Measurements from ENCODE around the gene RGS8.
"Not testable (repeated sequence)": the region's sequence is repeated elsewhere in the genome, so short reads cannot be mapped to it uniquely, and the experiment has no call there.

The RGS8 gene

DNA sequence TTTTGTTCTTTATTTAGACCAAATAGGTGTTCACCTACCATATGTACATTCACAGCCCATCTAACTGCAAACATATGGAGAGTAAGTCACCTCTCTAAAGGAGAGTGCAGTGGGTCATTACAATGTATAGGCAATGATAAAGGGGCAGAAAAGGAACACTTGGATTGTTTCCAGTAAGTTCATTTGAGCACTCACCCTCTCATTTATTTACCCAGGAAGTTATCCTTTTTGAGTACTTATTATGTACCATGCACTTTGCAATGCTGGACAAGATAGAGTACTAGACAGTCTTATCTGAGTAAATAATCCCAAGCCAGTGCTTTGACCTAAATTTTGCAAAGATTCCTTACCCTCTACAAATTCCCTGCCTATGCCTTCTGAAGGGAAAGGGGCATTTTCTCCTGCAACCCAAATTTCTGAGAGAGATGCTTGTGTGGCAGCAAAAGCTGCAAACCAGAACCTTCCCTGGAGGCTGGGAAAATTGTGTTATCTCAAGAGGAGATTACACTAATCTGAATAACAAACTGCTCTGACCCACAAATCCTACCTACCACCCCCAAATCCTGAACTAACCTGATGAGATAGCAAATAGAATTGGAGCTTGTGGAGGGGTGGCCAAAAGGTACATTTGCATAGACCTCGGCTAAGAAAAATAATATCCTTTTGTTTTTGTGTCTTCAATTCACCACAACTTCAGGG lies 18.6 kb upstream of the RGS8 start:
- Histone ChIP-seq H3K9ac (ENCODE audit: low read length in 2 of 2) (no peak overlapping the region), H3K9me3 (ENCODE audit: control insufficient read depth in 2 of 2, low read length in 2 of 2) (no peaks in the 10 kb centered on the region), H3K27me3 (ENCODE audit: control insufficient read depth in 1 of 2, insufficient read depth in 2 of 2, low read length in 2 of 2) (no peaks in the 10 kb centered on the region), H3K36me3 (ENCODE audit: control insufficient read depth in 2 of 2, insufficient read depth in 2 of 2, low read length in 2 of 2) (no peaks in the 10 kb centered on the region), H3K4me1 (ENCODE audit: control insufficient read depth, insufficient read depth, low read length) (peaks cover 4% of the 10 kb centered on the region), H3K4me3 (ENCODE audit: low read length in 2 of 2) (no peak overlapping the region), H3K27ac (ENCODE audit: low read length) (no peak overlapping the region)

DNA sequence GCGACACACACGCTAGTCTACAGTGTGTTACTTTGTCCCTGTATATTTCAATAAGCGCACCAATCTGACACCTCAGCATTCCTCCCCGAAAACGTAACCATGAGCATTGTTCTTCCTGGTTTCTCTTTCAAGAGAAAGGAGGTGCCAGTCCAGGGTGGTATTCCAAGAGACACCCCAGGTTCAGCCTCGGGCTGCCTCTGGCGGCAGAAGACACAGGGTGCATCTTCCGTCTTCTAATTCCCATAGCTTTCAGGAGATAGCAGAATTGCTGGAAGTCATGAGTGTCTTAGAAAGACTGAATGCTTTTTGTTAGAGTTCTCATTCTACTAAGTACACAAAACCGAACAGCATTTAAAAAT lies 15.9 kb upstream of the RGS8 start:
- H3K4me1 ChIP-seq (ENCODE audit: control insufficient read depth, insufficient read depth, low read length), result peaks cover 6% of the 10 kb centered on the region
- H3K9ac ChIP-seq (ENCODE audit: low read length in 2 of 2), result no peak overlapping the region
- no peak overlapping the region for H3K4me3 ChIP-seq (ENCODE audit: low read length in 2 of 2)
- H3K9me3 ChIP-seq (ENCODE audit: control insufficient read depth in 2 of 2, low read length in 2 of 2), result no peaks in the 10 kb centered on the region
- H3K27me3 ChIP-seq (ENCODE audit: control insufficient read depth in 1 of 2, insufficient read depth in 2 of 2, low read length in 2 of 2), result no peaks in the 10 kb centered on the region
- H3K27ac ChIP-seq (ENCODE audit: low read length), result no peak overlapping the region
- no peaks in the 10 kb centered on the region for H3K36me3 ChIP-seq (ENCODE audit: control insufficient read depth in 2 of 2, insufficient read depth in 2 of 2, low read length in 2 of 2)

GRCh38 chr1:182699393-182700350 lies 15.3 kb upstream of the RGS8 start:
- H3K9ac ChIP-seq (ENCODE audit: low read length in 2 of 2), result no peak overlapping the region
- peaks cover 6% of the 10 kb centered on the region for H3K4me1 ChIP-seq (ENCODE audit: control insufficient read depth, insufficient read depth, low read length)
- no peak overlapping the region for H3K27ac ChIP-seq (ENCODE audit: low read length)
- H3K36me3 ChIP-seq (ENCODE audit: control insufficient read depth in 2 of 2, insufficient read depth in 2 of 2, low read length in 2 of 2), result no peaks in the 10 kb centered on the region
- no peak overlapping the region for H3K4me3 ChIP-seq (ENCODE audit: low read length in 2 of 2)
- no peaks in the 10 kb centered on the region for H3K9me3 ChIP-seq (ENCODE audit: control insufficient read depth in 2 of 2, low read length in 2 of 2)
- H3K27me3 ChIP-seq (ENCODE audit: control insufficient read depth in 1 of 2, insufficient read depth in 2 of 2, low read length in 2 of 2), result no peaks in the 10 kb centered on the region

- H3K4me3 ChIP-seq (ENCODE audit: low read length in 2 of 2), result no peak overlapping the region
- no peaks in the 10 kb centered on the region for H3K36me3 ChIP-seq (ENCODE audit: control insufficient read depth in 2 of 2, insufficient read depth in 2 of 2, low read length in 2 of 2)
- no peak overlapping the region for H3K9ac ChIP-seq (ENCODE audit: low read length in 2 of 2)
- H3K27ac ChIP-seq (ENCODE audit: low read length), result no peak overlapping the region
- H3K4me1 ChIP-seq (ENCODE audit: control insufficient read depth, insufficient read depth, low read length), result peaks cover 6% of the 10 kb centered on the region
- no peaks in the 10 kb centered on the region for H3K9me3 ChIP-seq (ENCODE audit: control insufficient read depth in 2 of 2, low read length in 2 of 2)
- no peaks in the 10 kb centered on the region for H3K27me3 ChIP-seq (ENCODE audit: control insufficient read depth in 1 of 2, insufficient read depth in 2 of 2, low read length in 2 of 2)
Observed at GRCh38 chr1:182698971-182699370, 14.6 kb upstream of the RGS8 start.

DNA sequence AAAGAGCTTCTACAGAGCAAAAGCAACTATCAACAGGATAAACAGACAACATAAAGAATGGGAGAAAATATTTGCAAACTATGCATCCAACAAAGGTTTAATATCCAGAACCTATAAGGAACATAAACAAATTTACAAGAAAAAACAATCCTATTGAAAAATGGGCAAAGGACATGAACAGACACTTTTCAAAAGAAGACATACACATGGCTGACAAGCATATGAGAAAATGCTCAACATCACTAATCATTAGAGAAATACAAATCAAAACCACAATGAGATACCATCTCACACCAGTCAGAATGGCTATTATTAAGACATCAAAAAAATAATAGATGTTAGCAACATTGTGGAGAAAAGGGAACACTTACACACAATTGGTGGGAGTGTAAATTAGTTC lies 8.8 kb upstream of the RGS8 start:
- not testable (repeated sequence) for H3K27ac ChIP-seq (ENCODE audit: low read length); H3K9me3 ChIP-seq (ENCODE audit: control insufficient read depth in 2 of 2, low read length in 2 of 2); H3K4me3 ChIP-seq (ENCODE audit: low read length in 2 of 2); H3K9ac ChIP-seq (ENCODE audit: low read length in 2 of 2); H3K4me1 ChIP-seq (ENCODE audit: control insufficient read depth, insufficient read depth, low read length); H3K36me3 ChIP-seq (ENCODE audit: control insufficient read depth in 2 of 2, insufficient read depth in 2 of 2, low read length in 2 of 2); H3K27me3 ChIP-seq (ENCODE audit: control insufficient read depth in 1 of 2, insufficient read depth in 2 of 2, low read length in 2 of 2)

DNA sequence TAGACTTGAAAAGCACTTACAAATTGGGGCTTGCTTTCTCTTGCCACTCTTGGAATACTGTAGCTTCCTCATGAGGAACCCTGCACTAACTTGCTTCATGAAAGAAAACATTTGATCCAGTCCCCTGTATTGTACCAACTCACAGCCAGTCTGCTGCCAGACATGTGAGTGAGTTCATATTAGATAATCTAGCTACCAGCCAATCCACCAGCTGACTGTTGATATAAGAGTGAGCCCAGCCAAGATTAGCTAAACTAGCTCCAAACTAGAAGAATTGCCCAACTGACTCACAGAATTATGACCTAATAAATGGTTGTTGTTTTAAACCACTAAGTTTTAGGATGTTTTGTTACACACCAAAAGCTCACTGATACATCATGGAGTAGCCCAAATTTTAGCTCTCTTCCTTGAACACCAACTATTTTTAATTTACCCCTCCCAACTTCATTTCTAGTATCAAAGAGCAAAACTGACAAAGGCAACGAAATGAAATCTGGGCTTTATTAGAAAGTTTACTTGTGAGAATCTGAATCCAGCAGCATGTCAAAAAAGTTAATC lies 6.6 kb upstream of the RGS8 start:
- Histone ChIP-seq H3K9me3 (ENCODE audit: control insufficient read depth in 2 of 2, low read length in 2 of 2) (no peaks in the 10 kb centered on the region), H3K36me3 (ENCODE audit: control insufficient read depth in 2 of 2, insufficient read depth in 2 of 2, low read length in 2 of 2) (no peaks in the 10 kb centered on the region), H3K27me3 (ENCODE audit: control insufficient read depth in 1 of 2, insufficient read depth in 2 of 2, low read length in 2 of 2) (no peaks in the 10 kb centered on the region)

DNA sequence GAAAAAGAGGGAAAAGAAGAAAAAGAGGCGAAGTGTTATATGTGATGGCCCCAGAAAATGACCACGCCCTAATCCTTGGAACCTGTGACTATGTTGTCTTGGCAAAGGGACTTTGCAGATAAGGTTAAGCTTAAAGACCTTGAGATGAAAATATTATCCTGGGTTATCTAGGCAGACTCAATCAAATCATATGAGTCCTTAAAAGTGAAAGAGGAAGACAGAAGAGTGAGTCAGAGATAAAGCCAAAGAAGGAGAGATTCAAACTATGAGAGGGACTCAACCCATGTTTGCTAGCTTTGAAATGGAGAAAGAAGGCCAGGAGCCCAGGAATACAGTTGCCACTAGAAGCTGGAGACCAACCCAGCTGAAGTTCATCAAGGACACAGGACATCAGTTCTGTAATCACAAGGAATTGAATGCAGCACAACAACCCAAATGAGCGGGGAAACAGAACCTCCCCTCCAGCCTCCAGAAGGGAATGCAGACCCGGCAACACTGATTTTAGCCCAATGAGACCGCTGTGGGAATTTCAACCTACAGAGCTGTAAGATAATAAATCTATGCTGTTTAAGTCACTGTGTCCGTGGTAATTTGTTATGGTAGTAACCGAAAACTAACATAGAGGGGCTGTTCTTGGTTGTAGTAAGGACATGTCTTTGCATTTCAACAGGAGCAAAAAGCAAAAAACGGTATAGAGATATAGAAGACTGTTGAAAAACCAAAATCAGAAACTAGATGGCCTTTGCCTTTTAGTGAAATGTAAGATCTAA lies 4.2 kb upstream of the RGS8 start:
- Histone ChIP-seq H3K9ac (ENCODE audit: low read length in 2 of 2) (no peak overlapping the region), H3K9me3 (ENCODE audit: control insufficient read depth in 2 of 2, low read length in 2 of 2) (no peaks in the 10 kb centered on the region), H3K36me3 (ENCODE audit: control insufficient read depth in 2 of 2, insufficient read depth in 2 of 2, low read length in 2 of 2) (no peaks in the 10 kb centered on the region), H3K4me1 (ENCODE audit: control insufficient read depth, insufficient read depth, low read length) (no peaks in the 10 kb centered on the region), H3K27me3 (ENCODE audit: control insufficient read depth in 1 of 2, insufficient read depth in 2 of 2, low read length in 2 of 2) (peaks cover 3 to 8% of the 10 kb centered on the region in 2 donors), H3K27ac (ENCODE audit: low read length) (no peak overlapping the region), H3K4me3 (ENCODE audit: low read length in 2 of 2) (no peak overlapping the region)

More for the DNA sequence above, 6.6 kb upstream of the RGS8 start:
- Histone ChIP-seq H3K4me1 (ENCODE audit: control insufficient read depth, insufficient read depth, low read length) (no peaks in the 10 kb centered on the region), H3K4me3 (ENCODE audit: low read length in 2 of 2) (no peak overlapping the region), H3K27ac (ENCODE audit: low read length) (no peak overlapping the region), H3K9ac (ENCODE audit: low read length in 2 of 2) (no peak overlapping the region)

- Histone ChIP-seq H3K4me3 (ENCODE audit: low read length in 2 of 2) (no peak overlapping the region), H3K9ac (ENCODE audit: low read length in 2 of 2) (no peak overlapping the region), H3K4me1 (ENCODE audit: control insufficient read depth, insufficient read depth, low read length) (no peaks in the 10 kb centered on the region), H3K27ac (ENCODE audit: low read length) (no peak overlapping the region), H3K27me3 (ENCODE audit: control insufficient read depth in 1 of 2, insufficient read depth in 2 of 2, low read length in 2 of 2) (peaks cover 3 to 9% of the 10 kb centered on the region in 2 donors), H3K36me3 (ENCODE audit: control insufficient read depth in 2 of 2, insufficient read depth in 2 of 2, low read length in 2 of 2) (no peaks in the 10 kb centered on the region), H3K9me3 (ENCODE audit: control insufficient read depth in 2 of 2, low read length in 2 of 2) (no peaks in the 10 kb centered on the region)
Observed at GRCh38 chr1:182687361-182687760, 3.0 kb upstream of the RGS8 start.

DNA sequence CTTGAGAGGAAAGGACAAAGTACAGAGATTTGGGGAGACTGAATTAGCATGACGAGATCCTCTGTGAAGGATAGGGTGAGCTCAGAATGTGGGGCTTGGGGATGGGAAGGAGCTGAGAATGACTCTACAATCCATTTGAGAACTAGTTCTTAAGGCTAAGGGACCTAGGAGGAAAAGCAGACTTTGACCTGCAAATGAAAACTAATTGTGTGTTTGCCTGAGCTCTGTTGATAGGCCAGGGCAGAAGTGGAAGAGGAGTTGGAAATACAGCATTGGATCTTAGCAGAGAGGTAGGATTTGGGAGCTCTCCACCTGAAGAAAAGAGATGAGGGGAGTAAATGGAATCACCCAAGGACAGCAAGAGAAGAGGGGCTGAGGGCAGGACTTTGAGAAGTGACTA lies 2.1 kb upstream of the RGS8 start:
- H3K9ac ChIP-seq (ENCODE audit: low read length in 2 of 2), result no peak overlapping the region
- H3K27ac ChIP-seq (ENCODE audit: low read length), result no peak overlapping the region
- peaks cover 3 to 9% of the 10 kb centered on the region in 2 donors for H3K27me3 ChIP-seq (ENCODE audit: control insufficient read depth in 1 of 2, insufficient read depth in 2 of 2, low read length in 2 of 2)
- no peaks in the 10 kb centered on the region for H3K36me3 ChIP-seq (ENCODE audit: control insufficient read depth in 2 of 2, insufficient read depth in 2 of 2, low read length in 2 of 2)
- H3K9me3 ChIP-seq (ENCODE audit: control insufficient read depth in 2 of 2, low read length in 2 of 2), result no peaks in the 10 kb centered on the region
- no peaks in the 10 kb centered on the region for H3K4me1 ChIP-seq (ENCODE audit: control insufficient read depth, insufficient read depth, low read length)
- no peak overlapping the region for H3K4me3 ChIP-seq (ENCODE audit: low read length in 2 of 2)

DNA sequence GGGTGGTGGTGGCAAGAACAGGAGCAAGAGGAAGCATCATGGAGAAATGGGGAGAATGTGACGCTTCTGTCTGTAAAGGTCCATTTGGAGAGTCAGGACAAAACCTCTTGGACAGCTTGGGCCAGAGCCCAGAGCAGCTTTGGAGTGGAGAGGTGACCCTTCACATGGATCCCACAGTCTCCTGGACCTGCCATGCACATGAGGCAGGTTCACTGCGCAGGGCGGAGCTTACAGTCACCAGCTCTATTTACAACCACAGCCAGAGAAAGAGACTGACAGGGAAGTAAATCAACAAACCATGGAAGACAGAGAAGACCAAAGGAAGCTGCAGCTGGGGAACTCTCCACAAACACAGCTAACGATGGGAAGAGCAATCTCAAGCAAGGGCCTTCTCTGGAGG lies 828 bp upstream of the RGS8 start:
- peaks cover 3 to 9% of the 10 kb centered on the region in 2 donors for H3K27me3 ChIP-seq (ENCODE audit: control insufficient read depth in 1 of 2, insufficient read depth in 2 of 2, low read length in 2 of 2)
- H3K4me3 ChIP-seq (ENCODE audit: low read length in 2 of 2), result no peak overlapping the region
- no peak overlapping the region for H3K27ac ChIP-seq (ENCODE audit: low read length)
- no peaks in the 10 kb centered on the region for H3K4me1 ChIP-seq (ENCODE audit: control insufficient read depth, insufficient read depth, low read length)
- no peak overlapping the region for H3K9ac ChIP-seq (ENCODE audit: low read length in 2 of 2)
- no peaks in the 10 kb centered on the region for H3K9me3 ChIP-seq (ENCODE audit: control insufficient read depth in 2 of 2, low read length in 2 of 2)
- H3K36me3 ChIP-seq (ENCODE audit: control insufficient read depth in 2 of 2, insufficient read depth in 2 of 2, low read length in 2 of 2), result no peaks in the 10 kb centered on the region
